WTC11 (cell line): ENCODE data around the gene HRH3. TPM values are rescaled to one million over a fixed set of nuclear protein-coding genes. Genes with fewer than 3 reads are reported as not detected.

Source experiments
- ATF1 ChIP-seq: sonication (generic); formaldehyde crosslinking; IDR thresholded peaks from 2 replicates; pipeline ENCODE4 v1.8.1; 2023; ENCODE audit warnings: mild to moderate bottlenecking, moderate library complexity, missing genetic modification reagents
- ELF4 ChIP-seq: sonication (generic); formaldehyde crosslinking; IDR thresholded peaks from 2 replicates; pipeline ENCODE4 v1.8.1; 2022; ENCODE audit warnings: low read depth, mild to moderate bottlenecking, moderate library complexity, missing genetic modification reagents
- FOXK1 ChIP-seq: sonication (generic); formaldehyde crosslinking; IDR thresholded peaks from 2 replicates; pipeline ENCODE4 v1.8.0; 2022; ENCODE audit warnings: mild to moderate bottlenecking, moderate library complexity, missing genetic modification reagents
- GABPB1 ChIP-seq: sonication (generic); formaldehyde crosslinking; IDR thresholded peaks from 2 replicates; pipeline ENCODE4 v1.8.1; 2023; ENCODE audit warnings: mild to moderate bottlenecking, missing genetic modification reagents
- HMGA2 ChIP-seq: fragments of 250-450 bp; sonication (Bioruptor Pico); IDR thresholded peaks from 2 replicates; pipeline ENCODE4 v1.4.0; 2021; ENCODE audit warnings: mild to moderate bottlenecking, moderate library complexity
- IRF2 ChIP-seq: sonication (generic); formaldehyde crosslinking; IDR thresholded peaks from 2 replicates; pipeline ENCODE4 v1.8.0; 2022; ENCODE audit warnings: low read depth, missing genetic modification reagents, borderline replicate concordance
- MYBL2 ChIP-seq: sonication (generic); formaldehyde crosslinking; IDR thresholded peaks from 2 replicates; pipeline ENCODE4 v1.8.1; 2023; ENCODE audit warnings: mild to moderate bottlenecking, moderate library complexity, missing genetic modification reagents
- RELA ChIP-seq: sonication (generic); formaldehyde crosslinking; IDR thresholded peaks from 2 replicates; pipeline ENCODE4 v1.8.1; 2022; ENCODE audit warnings: missing genetic modification reagents, mild to moderate bottlenecking, borderline replicate concordance
- ZNF232 ChIP-seq: sonication (generic); formaldehyde crosslinking; IDR thresholded peaks from 2 replicates; pipeline ENCODE4 v1.8.0; 2022; ENCODE audit warnings: mild to moderate bottlenecking, missing genetic modification reagents
- ZNF317 ChIP-seq: sonication (generic); formaldehyde crosslinking; IDR thresholded peaks from 2 replicates; pipeline ENCODE4 v1.8.1; 2023; ENCODE audit warnings: low read depth, mild to moderate bottlenecking, moderate library complexity, missing genetic modification reagents, borderline replicate concordance
- total RNA-seq: library from RNA; stranded (reverse); gene quantifications from 3 replicates; pipeline ENCODE4 v1.2.3, GENCODE V29; 2021
- TF ChIP-seq, protein P1 (sequence below): sonication (generic); formaldehyde crosslinking; IDR thresholded peaks from 2 replicates; pipeline ENCODE4 v1.8.0; 2023; ENCODE audit warnings: mild to moderate bottlenecking, missing genetic modification reagents
- TF ChIP-seq, protein P2 (sequence below): fragments of 250-450 bp; sonication (Bioruptor Pico); conservative IDR thresholded peaks from 2 replicates; pipeline ENCODE4 v1.9.0; 2021; ENCODE audit warnings: mild to moderate bottlenecking
- TF ChIP-seq, protein P3 (sequence below): sonication (generic); formaldehyde crosslinking; IDR thresholded peaks from 2 replicates; pipeline ENCODE4 v1.8.1; 2023; ENCODE audit warnings: mild to moderate bottlenecking, moderate library complexity, missing genetic modification reagents
- TF ChIP-seq, protein P4 (sequence below): sonication (generic); formaldehyde crosslinking; IDR thresholded peaks from 2 replicates; pipeline ENCODE4 v1.8.0; 2022; ENCODE audit warnings: mild to moderate bottlenecking, missing genetic modification reagents
- TF ChIP-seq, protein P5 (sequence below): sonication (generic); formaldehyde crosslinking; IDR thresholded peaks from 2 replicates; pipeline ENCODE4 v1.8.1; 2022; ENCODE audit warnings: low read depth, mild to moderate bottlenecking, moderate library complexity, missing genetic modification reagents, borderline replicate concordance
- TF ChIP-seq, protein P6 (sequence below): sonication (generic); formaldehyde crosslinking; IDR thresholded peaks from 2 replicates; pipeline ENCODE4 v1.8.1; 2023; ENCODE audit warnings: mild to moderate bottlenecking, missing genetic modification reagents, moderate library complexity
- TF ChIP-seq, protein P7 (sequence below): sonication (generic); formaldehyde crosslinking; IDR thresholded peaks from 2 replicates; pipeline ENCODE4 v1.8.1; 2023; ENCODE audit warnings: mild to moderate bottlenecking, missing genetic modification reagents, borderline replicate concordance
- TF ChIP-seq, protein P8 (sequence below): sonication (generic); formaldehyde crosslinking; IDR thresholded peaks from 2 replicates; pipeline ENCODE4 v1.8.0; 2022; ENCODE audit warnings: mild to moderate bottlenecking, missing genetic modification reagents

The HRH3 gene
- total RNA-seq, 1 experiment from 2014 or later = 3.3 TPM

DNA sequence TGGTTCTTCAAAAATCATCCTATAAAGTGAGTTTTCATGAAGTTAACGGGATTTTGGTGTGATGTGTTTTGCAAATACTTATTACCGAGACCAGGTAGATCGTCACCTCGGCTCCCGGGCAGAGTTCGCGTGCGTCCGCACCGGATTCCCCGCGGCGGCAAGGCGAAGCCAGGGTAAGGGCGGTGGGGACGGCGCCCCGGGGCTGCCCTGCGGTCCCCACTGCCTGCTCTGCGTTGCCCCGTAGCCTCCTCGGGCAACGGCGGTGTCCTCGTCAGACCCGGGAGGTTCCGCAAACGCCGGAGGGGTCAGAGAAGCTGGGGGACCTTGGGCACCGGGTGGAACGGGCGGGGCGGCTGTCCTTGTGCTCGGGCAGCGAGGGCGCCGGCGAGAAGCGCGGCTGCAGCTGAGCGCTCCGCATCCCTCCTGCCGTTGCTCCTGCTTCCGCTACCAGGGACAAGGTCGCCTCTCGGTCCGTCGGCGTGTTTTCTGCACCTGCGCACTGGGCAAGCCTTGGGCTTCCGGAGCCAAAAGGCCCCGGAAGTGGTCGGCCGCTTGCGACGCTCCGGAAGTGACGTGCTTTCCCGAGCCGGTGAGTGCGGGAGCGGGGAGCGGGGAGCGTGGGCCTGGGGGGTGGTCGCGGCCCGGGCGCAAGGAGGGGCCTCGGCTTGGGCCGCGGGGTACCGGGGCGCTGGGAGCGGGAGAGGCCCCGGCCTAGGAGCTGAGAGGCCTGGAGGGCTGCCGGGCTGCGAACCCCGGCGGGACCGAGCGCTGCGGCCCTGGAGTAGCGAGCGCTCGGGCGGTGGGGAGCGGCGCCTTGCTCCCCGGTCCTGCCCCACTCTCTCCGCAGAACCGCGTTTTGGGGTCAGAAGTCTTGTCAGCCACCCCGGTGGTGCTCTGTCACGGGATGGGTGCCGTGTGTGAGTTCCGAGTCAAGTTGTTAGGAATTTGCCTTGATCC, 37.3 kb downstream of the HRH3 start, which contains the start of gene MTG2 (continued):
- TF ChIP-seq, protein P1, sequence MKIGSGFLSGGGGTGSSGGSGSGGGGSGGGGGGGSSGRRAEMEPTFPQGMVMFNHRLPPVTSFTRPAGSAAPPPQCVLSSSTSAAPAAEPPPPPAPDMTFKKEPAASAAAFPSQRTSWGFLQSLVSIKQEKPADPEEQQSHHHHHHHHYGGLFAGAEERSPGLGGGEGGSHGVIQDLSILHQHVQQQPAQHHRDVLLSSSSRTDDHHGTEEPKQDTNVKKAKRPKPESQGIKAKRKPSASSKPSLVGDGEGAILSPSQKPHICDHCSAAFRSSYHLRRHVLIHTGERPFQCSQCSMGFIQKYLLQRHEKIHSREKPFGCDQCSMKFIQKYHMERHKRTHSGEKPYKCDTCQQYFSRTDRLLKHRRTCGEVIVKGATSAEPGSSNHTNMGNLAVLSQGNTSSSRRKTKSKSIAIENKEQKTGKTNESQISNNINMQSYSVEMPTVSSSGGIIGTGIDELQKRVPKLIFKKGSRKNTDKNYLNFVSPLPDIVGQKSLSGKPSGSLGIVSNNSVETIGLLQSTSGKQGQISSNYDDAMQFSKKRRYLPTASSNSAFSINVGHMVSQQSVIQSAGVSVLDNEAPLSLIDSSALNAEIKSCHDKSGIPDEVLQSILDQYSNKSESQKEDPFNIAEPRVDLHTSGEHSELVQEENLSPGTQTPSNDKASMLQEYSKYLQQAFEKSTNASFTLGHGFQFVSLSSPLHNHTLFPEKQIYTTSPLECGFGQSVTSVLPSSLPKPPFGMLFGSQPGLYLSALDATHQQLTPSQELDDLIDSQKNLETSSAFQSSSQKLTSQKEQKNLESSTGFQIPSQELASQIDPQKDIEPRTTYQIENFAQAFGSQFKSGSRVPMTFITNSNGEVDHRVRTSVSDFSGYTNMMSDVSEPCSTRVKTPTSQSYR (CRISPR knock-in tag) = peak; percentile 79; the same call in 1 of the 2 replicates
- TF ChIP-seq, protein P2, sequence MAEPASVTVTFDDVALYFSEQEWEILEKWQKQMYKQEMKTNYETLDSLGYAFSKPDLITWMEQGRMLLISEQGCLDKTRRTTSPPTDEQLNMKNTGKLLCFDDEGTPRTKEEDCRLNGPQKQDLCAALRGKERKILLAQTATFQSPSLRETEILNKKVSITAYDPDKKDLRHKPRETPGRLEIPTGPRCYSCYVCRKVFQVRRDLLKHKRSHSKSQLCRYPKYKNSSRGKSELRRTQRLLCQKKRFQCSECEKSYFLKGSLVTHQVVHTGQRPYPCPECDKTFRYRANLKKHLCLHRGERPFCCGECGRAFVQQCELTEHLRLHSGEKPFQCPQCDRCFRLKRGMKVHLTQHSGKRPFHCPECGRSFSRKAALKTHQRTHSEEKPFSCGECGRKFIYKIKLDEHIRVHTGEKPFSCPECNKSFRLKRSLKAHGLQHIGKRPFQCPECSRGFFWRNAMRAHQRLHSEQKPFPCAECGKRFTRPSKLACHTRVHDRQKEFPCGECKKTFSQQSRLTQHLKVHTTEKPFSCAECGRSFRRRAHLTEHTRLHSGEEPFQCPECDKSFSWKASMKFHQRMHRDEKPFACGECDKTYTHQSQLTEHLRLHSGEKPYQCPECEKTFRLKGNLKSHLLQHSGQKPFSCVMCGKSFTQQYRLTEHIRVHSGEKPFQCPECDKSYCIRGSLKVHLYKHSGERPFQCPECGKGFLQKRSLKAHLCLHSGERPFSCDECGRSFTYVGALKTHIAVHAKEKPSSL (CRISPR knock-in tag) = no peak
- TF ChIP-seq, protein P3, sequence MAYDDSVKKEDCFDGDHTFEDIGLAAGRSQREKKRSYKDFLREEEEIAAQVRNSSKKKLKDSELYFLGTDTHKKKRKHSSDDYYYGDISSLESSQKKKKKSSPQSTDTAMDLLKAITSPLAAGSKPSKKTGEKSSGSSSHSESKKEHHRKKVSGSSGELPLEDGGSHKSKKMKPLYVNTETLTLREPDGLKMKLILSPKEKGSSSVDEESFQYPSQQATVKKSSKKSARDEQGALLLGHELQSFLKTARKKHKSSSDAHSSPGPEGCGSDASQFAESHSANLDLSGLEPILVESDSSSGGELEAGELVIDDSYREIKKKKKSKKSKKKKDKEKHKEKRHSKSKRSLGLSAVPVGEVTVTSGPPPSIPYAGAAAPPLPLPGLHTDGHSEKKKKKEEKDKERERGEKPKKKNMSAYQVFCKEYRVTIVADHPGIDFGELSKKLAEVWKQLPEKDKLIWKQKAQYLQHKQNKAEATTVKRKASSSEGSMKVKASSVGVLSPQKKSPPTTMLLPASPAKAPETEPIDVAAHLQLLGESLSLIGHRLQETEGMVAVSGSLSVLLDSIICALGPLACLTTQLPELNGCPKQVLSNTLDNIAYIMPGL (CRISPR knock-in tag) = peak; percentile 71
- TF ChIP-seq FOXK1 (CRISPR knock-in tag) = peak; percentile 85
- TF ChIP-seq, protein P4, sequence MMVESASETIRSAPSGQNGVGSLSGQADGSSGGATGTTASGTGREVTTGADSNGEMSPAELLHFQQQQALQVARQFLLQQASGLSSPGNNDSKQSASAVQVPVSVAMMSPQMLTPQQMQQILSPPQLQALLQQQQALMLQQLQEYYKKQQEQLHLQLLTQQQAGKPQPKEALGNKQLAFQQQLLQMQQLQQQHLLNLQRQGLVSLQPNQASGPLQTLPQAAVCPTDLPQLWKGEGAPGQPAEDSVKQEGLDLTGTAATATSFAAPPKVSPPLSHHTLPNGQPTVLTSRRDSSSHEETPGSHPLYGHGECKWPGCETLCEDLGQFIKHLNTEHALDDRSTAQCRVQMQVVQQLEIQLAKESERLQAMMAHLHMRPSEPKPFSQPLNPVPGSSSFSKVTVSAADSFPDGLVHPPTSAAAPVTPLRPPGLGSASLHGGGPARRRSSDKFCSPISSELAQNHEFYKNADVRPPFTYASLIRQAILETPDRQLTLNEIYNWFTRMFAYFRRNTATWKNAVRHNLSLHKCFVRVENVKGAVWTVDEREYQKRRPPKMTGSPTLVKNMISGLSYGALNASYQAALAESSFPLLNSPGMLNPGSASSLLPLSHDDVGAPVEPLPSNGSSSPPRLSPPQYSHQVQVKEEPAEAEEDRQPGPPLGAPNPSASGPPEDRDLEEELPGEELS = no peak
- TF ChIP-seq ATF1 (CRISPR knock-in tag) = peak; percentile 55; the same call in 1 of the 2 replicates
- TF ChIP-seq RELA (CRISPR knock-in tag) = peak; percentile 71; the same call in 1 of the 2 replicates
- peak; percentile 75; the same call in 1 of the 2 replicates for TF ChIP-seq ZNF232 (CRISPR knock-in tag)
- TF ChIP-seq, protein P5, sequence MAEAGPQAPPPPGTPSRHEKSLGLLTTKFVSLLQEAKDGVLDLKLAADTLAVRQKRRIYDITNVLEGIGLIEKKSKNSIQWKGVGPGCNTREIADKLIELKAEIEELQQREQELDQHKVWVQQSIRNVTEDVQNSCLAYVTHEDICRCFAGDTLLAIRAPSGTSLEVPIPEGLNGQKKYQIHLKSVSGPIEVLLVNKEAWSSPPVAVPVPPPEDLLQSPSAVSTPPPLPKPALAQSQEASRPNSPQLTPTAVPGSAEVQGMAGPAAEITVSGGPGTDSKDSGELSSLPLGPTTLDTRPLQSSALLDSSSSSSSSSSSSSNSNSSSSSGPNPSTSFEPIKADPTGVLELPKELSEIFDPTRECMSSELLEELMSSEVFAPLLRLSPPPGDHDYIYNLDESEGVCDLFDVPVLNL (CRISPR knock-in tag) = no peak; the same call in 1 of the 2 replicates
- TF ChIP-seq ELF4 (CRISPR knock-in tag) = no peak
- TF ChIP-seq MYBL2 (CRISPR knock-in tag) = 0 out of 2 replicates have a peak, but pooled peaks have one; percentile 35
- no peak for TF ChIP-seq HMGA2 (CRISPR knock-in tag)
- peak; percentile 89 for TF ChIP-seq GABPB1 (CRISPR knock-in tag)
- no peak for TF ChIP-seq IRF2
- no peak for TF ChIP-seq ZNF317 (CRISPR knock-in tag)
- TF ChIP-seq, protein P6, sequence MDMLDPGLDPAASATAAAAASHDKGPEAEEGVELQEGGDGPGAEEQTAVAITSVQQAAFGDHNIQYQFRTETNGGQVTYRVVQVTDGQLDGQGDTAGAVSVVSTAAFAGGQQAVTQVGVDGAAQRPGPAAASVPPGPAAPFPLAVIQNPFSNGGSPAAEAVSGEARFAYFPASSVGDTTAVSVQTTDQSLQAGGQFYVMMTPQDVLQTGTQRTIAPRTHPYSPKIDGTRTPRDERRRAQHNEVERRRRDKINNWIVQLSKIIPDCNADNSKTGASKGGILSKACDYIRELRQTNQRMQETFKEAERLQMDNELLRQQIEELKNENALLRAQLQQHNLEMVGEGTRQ (CRISPR knock-in tag) = no peak; the same call in 1 of the 2 replicates
- TF ChIP-seq, protein P7, sequence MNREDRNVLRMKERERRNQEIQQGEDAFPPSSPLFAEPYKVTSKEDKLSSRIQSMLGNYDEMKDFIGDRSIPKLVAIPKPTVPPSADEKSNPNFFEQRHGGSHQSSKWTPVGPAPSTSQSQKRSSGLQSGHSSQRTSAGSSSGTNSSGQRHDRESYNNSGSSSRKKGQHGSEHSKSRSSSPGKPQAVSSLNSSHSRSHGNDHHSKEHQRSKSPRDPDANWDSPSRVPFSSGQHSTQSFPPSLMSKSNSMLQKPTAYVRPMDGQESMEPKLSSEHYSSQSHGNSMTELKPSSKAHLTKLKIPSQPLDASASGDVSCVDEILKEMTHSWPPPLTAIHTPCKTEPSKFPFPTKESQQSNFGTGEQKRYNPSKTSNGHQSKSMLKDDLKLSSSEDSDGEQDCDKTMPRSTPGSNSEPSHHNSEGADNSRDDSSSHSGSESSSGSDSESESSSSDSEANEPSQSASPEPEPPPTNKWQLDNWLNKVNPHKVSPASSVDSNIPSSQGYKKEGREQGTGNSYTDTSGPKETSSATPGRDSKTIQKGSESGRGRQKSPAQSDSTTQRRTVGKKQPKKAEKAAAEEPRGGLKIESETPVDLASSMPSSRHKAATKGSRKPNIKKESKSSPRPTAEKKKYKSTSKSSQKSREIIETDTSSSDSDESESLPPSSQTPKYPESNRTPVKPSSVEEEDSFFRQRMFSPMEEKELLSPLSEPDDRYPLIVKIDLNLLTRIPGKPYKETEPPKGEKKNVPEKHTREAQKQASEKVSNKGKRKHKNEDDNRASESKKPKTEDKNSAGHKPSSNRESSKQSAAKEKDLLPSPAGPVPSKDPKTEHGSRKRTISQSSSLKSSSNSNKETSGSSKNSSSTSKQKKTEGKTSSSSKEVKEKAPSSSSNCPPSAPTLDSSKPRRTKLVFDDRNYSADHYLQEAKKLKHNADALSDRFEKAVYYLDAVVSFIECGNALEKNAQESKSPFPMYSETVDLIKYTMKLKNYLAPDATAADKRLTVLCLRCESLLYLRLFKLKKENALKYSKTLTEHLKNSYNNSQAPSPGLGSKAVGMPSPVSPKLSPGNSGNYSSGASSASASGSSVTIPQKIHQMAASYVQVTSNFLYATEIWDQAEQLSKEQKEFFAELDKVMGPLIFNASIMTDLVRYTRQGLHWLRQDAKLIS (CRISPR knock-in tag) = 0 out of 2 replicates have a peak, but pooled peaks have one; percentile 43
- TF ChIP-seq, protein P8, sequence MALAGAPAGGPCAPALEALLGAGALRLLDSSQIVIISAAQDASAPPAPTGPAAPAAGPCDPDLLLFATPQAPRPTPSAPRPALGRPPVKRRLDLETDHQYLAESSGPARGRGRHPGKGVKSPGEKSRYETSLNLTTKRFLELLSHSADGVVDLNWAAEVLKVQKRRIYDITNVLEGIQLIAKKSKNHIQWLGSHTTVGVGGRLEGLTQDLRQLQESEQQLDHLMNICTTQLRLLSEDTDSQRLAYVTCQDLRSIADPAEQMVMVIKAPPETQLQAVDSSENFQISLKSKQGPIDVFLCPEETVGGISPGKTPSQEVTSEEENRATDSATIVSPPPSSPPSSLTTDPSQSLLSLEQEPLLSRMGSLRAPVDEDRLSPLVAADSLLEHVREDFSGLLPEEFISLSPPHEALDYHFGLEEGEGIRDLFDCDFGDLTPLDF (CRISPR knock-in tag) = peak; percentile 59; the same call in 1 of the 2 replicates
